ENCODE measurements around the gene GARIN6. TPM values are rescaled to one million over a fixed set of nuclear protein-coding genes. Genes with fewer than 3 reads are reported as not detected.

Gene GARIN6
- total RNA-seq, 2 experiments from 2014 or later, result not detected

DNA sequence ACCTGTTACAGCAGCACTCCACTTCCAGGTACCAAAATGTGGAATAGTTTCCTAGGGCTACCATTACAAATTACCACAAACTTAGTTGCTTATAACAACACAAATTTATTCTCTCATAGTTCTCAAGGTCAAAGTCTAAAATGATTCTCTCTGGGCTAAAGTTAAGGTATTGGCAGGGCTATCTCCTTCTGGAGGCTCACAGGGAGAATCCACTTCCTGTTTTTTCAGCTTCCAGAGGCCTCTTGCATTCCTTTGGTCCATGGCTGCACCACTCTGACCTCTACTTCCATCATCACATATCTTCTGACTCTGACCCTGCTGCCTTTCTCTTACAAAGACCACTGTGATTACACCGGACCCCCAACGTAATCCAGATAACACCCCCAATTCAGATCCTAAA, 2.9 kb upstream of the GARIN6 start:
- CTCF ChIA-PET (ENCODE audit: unreplicated experiment), result no interaction called here
- no peak for TF ChIP-seq EZH2phosphoT487 (IDR thresholded peaks at IDR 0.05; ENCODE audit: borderline replicate concordance, low read depth, low read length)
- TF ChIP-seq, protein P1, sequence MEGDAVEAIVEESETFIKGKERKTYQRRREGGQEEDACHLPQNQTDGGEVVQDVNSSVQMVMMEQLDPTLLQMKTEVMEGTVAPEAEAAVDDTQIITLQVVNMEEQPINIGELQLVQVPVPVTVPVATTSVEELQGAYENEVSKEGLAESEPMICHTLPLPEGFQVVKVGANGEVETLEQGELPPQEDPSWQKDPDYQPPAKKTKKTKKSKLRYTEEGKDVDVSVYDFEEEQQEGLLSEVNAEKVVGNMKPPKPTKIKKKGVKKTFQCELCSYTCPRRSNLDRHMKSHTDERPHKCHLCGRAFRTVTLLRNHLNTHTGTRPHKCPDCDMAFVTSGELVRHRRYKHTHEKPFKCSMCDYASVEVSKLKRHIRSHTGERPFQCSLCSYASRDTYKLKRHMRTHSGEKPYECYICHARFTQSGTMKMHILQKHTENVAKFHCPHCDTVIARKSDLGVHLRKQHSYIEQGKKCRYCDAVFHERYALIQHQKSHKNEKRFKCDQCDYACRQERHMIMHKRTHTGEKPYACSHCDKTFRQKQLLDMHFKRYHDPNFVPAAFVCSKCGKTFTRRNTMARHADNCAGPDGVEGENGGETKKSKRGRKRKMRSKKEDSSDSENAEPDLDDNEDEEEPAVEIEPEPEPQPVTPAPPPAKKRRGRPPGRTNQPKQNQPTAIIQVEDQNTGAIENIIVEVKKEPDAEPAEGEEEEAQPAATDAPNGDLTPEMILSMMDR (conservative IDR thresholded peaks at IDR 0.05; ENCODE audit: low read length), result no peak
- Histone ChIP-seq H3K4me2 (ENCODE audit: low read length) (no peak overlapping the region), H3K9me3 (ENCODE audit: low read length) (no peaks in the 10 kb centered on the region; the same call in 1 of the 2 replicates), H3K9me2 (ENCODE audit: insufficient read depth, low read length) (no peaks in the 10 kb centered on the region), H3K4me3 (ENCODE audit: low read depth, low read length, poor library complexity, severe bottlenecking) (no peak overlapping the region), H2AFZ (ENCODE audit: low read length) (peak overlapping the region; percentile 4; the same call in 1 of the 2 replicates), H3K36me3 (ENCODE audit: insufficient read depth, low read length) (peaks cover under 1% of the 10 kb centered on the region; the same call in 1 of the 2 replicates), H3K4me1 (ENCODE audit: insufficient read depth, low read length, poor library complexity, severe bottlenecking) (no peaks in the 10 kb centered on the region), H3K79me2 (ENCODE audit: insufficient read depth, low read depth, low read length) (no peaks in the 10 kb centered on the region), H4K20me1 (ENCODE audit: insufficient read depth, low read length) (no peaks in the 10 kb centered on the region), H3K27ac (ENCODE audit: low read depth, low read length, poor library complexity, severe bottlenecking) (no peak overlapping the region)
- intact Hi-C loops (cut with micrococcal nuclease; ENCODE audit: unreplicated experiment), result no loop called here
- BruUV-seq (replicated peaks), result no TSS peak
- no peak for DNase-seq (ENCODE audit: low spot score)
- POLR2A ChIA-PET, result interaction anchor here (0.9 to 1.3 kb wide), 2 partner anchors 14 to 198 kb away, joined by 3 read pairs; no protein-coding TSS in a partner anchor

DNA sequence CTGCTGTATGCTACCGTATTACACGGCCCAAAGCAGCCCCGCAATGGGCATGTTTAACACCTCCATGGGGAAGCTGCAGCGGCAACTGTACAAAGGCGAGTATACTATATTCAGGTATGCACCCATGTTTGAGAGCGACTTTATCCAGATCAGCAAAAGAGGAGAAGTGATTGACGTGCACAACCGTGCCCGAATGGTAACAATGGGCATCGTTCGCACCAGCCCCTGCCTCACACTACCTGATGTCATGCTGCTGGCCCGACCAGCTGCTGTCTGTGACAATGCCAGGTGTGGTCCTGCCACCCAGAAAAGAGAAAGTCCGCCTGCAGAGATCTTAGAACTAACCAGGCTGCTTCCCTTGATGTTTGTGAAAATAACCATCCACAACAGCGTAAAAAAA, 630 bp downstream of the GARIN6 start:
- no peak for DNase-seq (ENCODE audit: low spot score)
- Histone ChIP-seq H3K36me3 (ENCODE audit: insufficient read depth, low read length) (no peaks in the 10 kb centered on the region; the same call in 1 of the 2 replicates), H2AFZ (ENCODE audit: low read length) (peak overlapping the region; percentile 22; the same call in 1 of the 2 replicates), H3K4me2 (ENCODE audit: low read length) (no peak overlapping the region), H3K4me1 (ENCODE audit: insufficient read depth, low read length, poor library complexity, severe bottlenecking) (no peaks in the 10 kb centered on the region), H3K4me3 (ENCODE audit: low read depth, low read length, poor library complexity, severe bottlenecking) (no peak overlapping the region), H3K9me3 (ENCODE audit: low read length) (peaks cover 14% of the 10 kb centered on the region; the same call in 1 of the 2 replicates), H4K20me1 (ENCODE audit: insufficient read depth, low read length) (no peaks in the 10 kb centered on the region), H3K9me2 (ENCODE audit: insufficient read depth, low read length) (no peaks in the 10 kb centered on the region), H3K79me2 (ENCODE audit: insufficient read depth, low read depth, low read length) (no peaks in the 10 kb centered on the region), H3K27ac (ENCODE audit: low read depth, low read length, poor library complexity, severe bottlenecking) (no peak overlapping the region)
- intact Hi-C loops (cut with micrococcal nuclease; ENCODE audit: unreplicated experiment), result no loop called here
- CTCF ChIA-PET (ENCODE audit: unreplicated experiment), result no interaction called here
- TF ChIP-seq, protein P1 (conservative IDR thresholded peaks at IDR 0.05; ENCODE audit: low read length), result no peak
- no peak for TF ChIP-seq EZH2phosphoT487 (IDR thresholded peaks at IDR 0.05; ENCODE audit: borderline replicate concordance, low read depth, low read length)
- no TSS peak for BruUV-seq (replicated peaks)
- POLR2A ChIA-PET, result interaction anchor here (0.7 kb wide), 1 partner anchor 846 kb away, joined by 4 read pairs; no protein-coding TSS in a partner anchor

DNA sequence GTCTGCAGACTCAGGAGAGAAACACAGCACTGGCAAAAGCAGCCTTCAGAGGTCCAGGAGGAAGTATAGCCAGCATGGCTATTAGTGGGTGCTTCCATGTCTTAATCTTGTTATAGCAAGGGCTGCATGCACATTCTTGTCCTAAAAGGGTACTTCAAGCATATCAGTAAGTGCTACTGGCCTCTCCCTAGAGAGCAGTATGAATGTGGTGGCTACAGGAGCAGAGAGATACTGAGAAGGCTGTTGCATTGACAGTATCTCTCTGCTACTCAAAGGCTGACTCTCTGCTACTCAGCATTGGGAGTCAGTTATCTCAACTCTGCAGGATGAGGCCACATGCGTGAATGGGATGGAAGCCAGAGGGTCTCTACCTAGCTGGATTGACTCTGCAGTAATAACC, 2.0 kb downstream of the GARIN6 start:
- ChIA-PET CTCF (ENCODE audit: unreplicated experiment) (no interaction called here), POLR2A (no interaction called here)
- H3K27ac ChIP-seq (ENCODE audit: low read depth, low read length, poor library complexity, severe bottlenecking), result no peak overlapping the region
- no peak overlapping the region for H3K4me3 ChIP-seq (ENCODE audit: low read depth, low read length, poor library complexity, severe bottlenecking)
- peaks cover 8% of the 10 kb centered on the region for H3K36me3 ChIP-seq (ENCODE audit: insufficient read depth, low read length)
- intact Hi-C loops (cut with micrococcal nuclease; ENCODE audit: unreplicated experiment), result no loop called here
- BruUV-seq (replicated peaks), result no TSS peak
- H3K9me2 ChIP-seq (ENCODE audit: insufficient read depth, low read length), result no peaks in the 10 kb centered on the region
- peak overlapping the region; percentile 46; the same call in 1 of the 2 replicates for H2AFZ ChIP-seq (ENCODE audit: low read length)
- no peaks in the 10 kb centered on the region for H3K79me2 ChIP-seq (ENCODE audit: insufficient read depth, low read depth, low read length)
- TF ChIP-seq EZH2phosphoT487 (IDR thresholded peaks at IDR 0.05; ENCODE audit: borderline replicate concordance, low read depth, low read length), result no peak
- TF ChIP-seq, protein P1 (conservative IDR thresholded peaks at IDR 0.05; ENCODE audit: low read length), result no peak
- no peak overlapping the region for H3K4me2 ChIP-seq (ENCODE audit: low read length)
- no peak for DNase-seq (ENCODE audit: low spot score)
- peaks cover 22% of the 10 kb centered on the region for H3K9me3 ChIP-seq (ENCODE audit: low read length)
- no peaks in the 10 kb centered on the region for H3K4me1 ChIP-seq (ENCODE audit: insufficient read depth, low read length, poor library complexity, severe bottlenecking)
- H4K20me1 ChIP-seq (ENCODE audit: insufficient read depth, low read length), result no peaks in the 10 kb centered on the region
